Thyroid gland (tissue), 4 donors: Measurements from ENCODE around the gene DNAJC16. TPM values are rescaled to one million over a fixed set of nuclear protein-coding genes. Genes with fewer than 3 reads are reported as not detected.

ENCODE experiments used
- DNase-seq, 2 donors: peaks; one replicate each; pipeline ENCODE4 v3.0.0-alpha.2; 2019
- H3K27ac ChIP-seq, 3 donors: fragments of 200-600 bp; sonication (generic); 1 replicate in 2 of 3; 2 replicates in 1 of 3; pipeline ENCODE4 v1.5.1; 2016 to 2019; ENCODE audit warnings: mild to moderate bottlenecking in 1 of 3, moderate library complexity in 1 of 3
- H3K27me3 ChIP-seq: fragments of 200-600 bp; sonication (generic); one replicate; pipeline ENCODE4 v1.5.1; 2019
- H3K36me3 ChIP-seq, 2 donors: fragments of 200-600 bp; sonication (generic); one replicate each; pipeline ENCODE4 v1.5.1; 2016 to 2019
- H3K4me1 ChIP-seq, 2 donors: fragments of 200-600 bp; sonication (generic); one replicate each; pipeline ENCODE4 v1.5.1; 2017 to 2019
- H3K4me3 ChIP-seq, 3 donors: fragments of 200-600 bp; sonication (generic); replicated peaks in 1 of 3; 1 replicate in 2 of 3; 2 replicates in 1 of 3; pipeline ENCODE4 v1.5.1; 2016; ENCODE audit warnings: mild to moderate bottlenecking in 1 of 3
- H3K9me3 ChIP-seq: fragments of 200-600 bp; sonication (generic); one replicate; pipeline ENCODE4 v1.5.1; 2017
- CTCF ChIP-seq, 6 experiments: fragments of 200-600 bp in 3 of 6; fragments of 450-650 bp in 3 of 6; sonication (generic) in 3 of 6; IDR thresholded peaks; one replicate each; pipeline ENCODE4 v1.5.1; 2016 to 2019; ENCODE audit warnings: antibody characterized with exemption in 6 of 6, mild to moderate bottlenecking in 2 of 6, inconsistent platforms in 1 of 6, moderate library complexity in 1 of 6
- POLR2A ChIP-seq, 2 donors: fragments of 450-650 bp; IDR thresholded peaks; one replicate each; pipeline ENCODE4 v1.6.1; 2017; ENCODE audit warnings: antibody characterized with exemption in 2 of 2, mild to moderate bottlenecking in 2 of 2, moderate library complexity in 1 of 2
- WGBS, 2 donors: methylation state at CpG; one replicate each; pipeline ENCODE4 v1.1.5; 2017; 5-methylcytosine and 5-hydroxymethylcytosine counted together
- intact Hi-C: fragments of 100-400 bp; cut with DNase I; formaldehyde crosslinking; loops from one replicate; pipeline ENCODE4 v1.15.1; 2023
- total RNA-seq, 4 donors: library from RNA; depleted of rRNA; stranded (reverse); fragments of >200 nt; gene quantifications; one replicate each; pipeline ENCODE4 v1.2.3, GENCODE V29; 2016

Gene DNAJC16
- total RNA-seq, 4 donors from 2014 or later = 24.3 to 46.8 (median 29.7) TPM

GRCh38 chr1:15616373-15617172 lies 89.9 kb downstream of the DNAJC16 start:
- intact Hi-C loops = no loop called here
- Histone ChIP-seq H3K27ac (peak overlapping the region; percentile 56 to 89 (median 75)), H3K36me3 (no peaks in the 10 kb centered on the region), H3K4me3 (peak overlapping the region in 2 of 3 donors; percentile 8 to 18), H3K4me1 (peaks cover 36 to 46% of the 10 kb centered on the region in 2 donors), H3K27me3 (no peaks in the 10 kb centered on the region), H3K9me3 (no peaks in the 10 kb centered on the region)
- TF ChIP-seq POLR2A (IDR thresholded peaks at IDR 0.05) (no peak), CTCF (IDR thresholded peaks at IDR 0.05) (no peak)
- DNase-seq = no peak
- 35 to 36% methylated on average over 16 of the region's 16 CpGs for WGBS, 2 donors

- whole genome bisulfite sequencing, 2 donors = 0 to 1% methylated on average over 32 to 45 of the region's 86 CpGs
- peak; percentile 97 to 99 for DNase-seq
- intact Hi-C loops = no loop called here
- Histone ChIP-seq H3K27me3 (no peaks in the 10 kb centered on the region), H3K4me1 (peaks cover 36 to 50% of the 10 kb centered on the region in 2 donors), H3K27ac (peak within 1 kb of the TSS; percentile 56 to 92 (median 89)), H3K9me3 (no peaks in the 10 kb centered on the region), H3K36me3 (no peaks in the 10 kb centered on the region), H3K4me3 (peak within 1 kb of the TSS; percentile 57 to 91 (median 73))
- peak; percentile 88 to 97 for TF ChIP-seq POLR2A (IDR thresholded peaks at IDR 0.05)
- no peak for TF ChIP-seq CTCF (IDR thresholded peaks at IDR 0.05)
These were observed 90.8 kb downstream of the DNAJC16 start, which contains the start of gene DDI2 for GRCh38 chr1:15617173-15618076. DDI2 (plus strand) TSS chr1:15617458; CDS start chr1:15617671, 213 bp downstream.

- 1 to 2% methylated on average over 8 of the region's 8 CpGs for WGBS, 2 donors
- Histone ChIP-seq H3K4me3 (peak overlapping the region; percentile 57 to 91 (median 73)), H3K9me3 (no peaks in the 10 kb centered on the region), H3K27ac (peak overlapping the region; percentile 55 to 92 (median 89)), H3K4me1 (peaks cover 36 to 50% of the 10 kb centered on the region in 2 donors), H3K36me3 (no peaks in the 10 kb centered on the region), H3K27me3 (no peaks in the 10 kb centered on the region)
- no peak for DNase-seq
- intact Hi-C loops = no loop called here
- TF ChIP-seq CTCF (IDR thresholded peaks at IDR 0.05) (no peak), POLR2A (IDR thresholded peaks at IDR 0.05) (no peak)
These were observed 91.5 kb downstream of the DNAJC16 start for GRCh38 chr1:15618077-15618654.

- H3K9me3 ChIP-seq = no peaks in the 10 kb centered on the region
- H3K4me3 ChIP-seq = peak overlapping the region in 1 of 3 donors; percentile 91
- TF ChIP-seq POLR2A (IDR thresholded peaks at IDR 0.05) (no peak), CTCF (IDR thresholded peaks at IDR 0.05) (no peak)
- H3K27me3 ChIP-seq = no peaks in the 10 kb centered on the region
- H3K27ac ChIP-seq = peak overlapping the region; percentile 55 to 92 (median 89)
- intact Hi-C loops = no loop called here
- H3K36me3 ChIP-seq = no peaks in the 10 kb centered on the region
- H3K4me1 ChIP-seq = peaks cover 36 to 50% of the 10 kb centered on the region in 2 donors
- WGBS, 2 donors = 69 to 72% methylated on average over 26 of the region's 26 CpGs
- DNase-seq = no peak
These were observed 92.2 kb downstream of the DNAJC16 start for GRCh38 chr1:15618655-15619525.
